ENCODE measurements around the gene TNFAIP8L2. TPM values are rescaled to one million over a fixed set of nuclear protein-coding genes. Genes with fewer than 3 reads are reported as not detected.
A peak's percentile ranks its signal among the peaks of the same experiment; 100 is the strongest.
"Not testable (repeated sequence)": the region's sequence is repeated elsewhere in the genome, so short reads cannot be mapped to it uniquely, and the experiment has no call there.

The TNFAIP8L2 gene
- total RNA-seq, 3 donors from 2014 or later, result 1.3 to 2.8 (median 2.5) TPM

- no peaks in the 10 kb centered on the region for H3K4me1 ChIP-seq (ENCODE audit: low read depth)
- no peaks in the 10 kb centered on the region for H3K9me3 ChIP-seq
- intact Hi-C loops (cut with DNase I, micrococcal nuclease), result no loop called here
- DNase-seq (no peak), ATAC-seq (no peak)
- no peak for TF ChIP-seq CTCF (IDR thresholded peaks at IDR 0.05)
- H3K4me3 ChIP-seq, result no peak overlapping the region
- peaks cover 11% of the 10 kb centered on the region for H3K36me3 ChIP-seq (ENCODE audit: low read depth)
These were observed 20.1 kb downstream of the TNFAIP8L2 start for GRCh38 chr1:151176514-151177045.

- intact Hi-C loops (cut with DNase I, micrococcal nuclease), result no loop called here
- peaks cover 21% of the 10 kb centered on the region for H3K36me3 ChIP-seq (ENCODE audit: low read depth)
- no peak for TF ChIP-seq CTCF (IDR thresholded peaks at IDR 0.05)
These were observed 27.8 kb downstream of the TNFAIP8L2 start for GRCh38 chr1:151184211-151184610.

GRCh38 chr1:151187205-151187604 lies 30.8 kb downstream of the TNFAIP8L2 start:
- H3K36me3 ChIP-seq (ENCODE audit: low read depth), result peaks cover 12% of the 10 kb centered on the region
- no peak overlapping the region for H3K4me3 ChIP-seq
- intact Hi-C loops (cut with DNase I, micrococcal nuclease), result no loop called here
- ATAC-seq (no peak), DNase-seq (no peak)
- peaks cover 9% of the 10 kb centered on the region for H3K4me1 ChIP-seq (ENCODE audit: low read depth)
- no peaks in the 10 kb centered on the region for H3K9me3 ChIP-seq
- no peak for TF ChIP-seq CTCF (IDR thresholded peaks at IDR 0.05)

More at GRCh38 chr1:151184211-151184610, 27.8 kb downstream of the TNFAIP8L2 start:
- no peaks in the 10 kb centered on the region for H3K9me3 ChIP-seq
- peaks cover 9% of the 10 kb centered on the region for H3K4me1 ChIP-seq (ENCODE audit: low read depth)
- no peak for ATAC-seq
- H3K4me3 ChIP-seq, result no peak overlapping the region
- DNase-seq, result no peak

- H3K9me3 ChIP-seq; H3K4me1 ChIP-seq (ENCODE audit: low read depth); H3K36me3 ChIP-seq (ENCODE audit: low read depth); H3K4me3 ChIP-seq; ATAC-seq; intact Hi-C loops (cut with DNase I, micrococcal nuclease): not testable (repeated sequence)
- peak in 1 of 3 donors; percentile 18 for DNase-seq
These were observed 32.2 kb downstream of the TNFAIP8L2 start for GRCh38 chr1:151188667-151189066.

- DNase-seq (peak; percentile 86 to 90 (median 90)), ATAC-seq (peak; percentile 98)
- Histone ChIP-seq H3K4me3 (peak within 1 kb of the TSS; percentile 63), H3K4me1 (ENCODE audit: low read depth) (peaks cover 9% of the 10 kb centered on the region), H3K36me3 (ENCODE audit: low read depth) (no peaks in the 10 kb centered on the region), H3K9me3 (no peaks in the 10 kb centered on the region)
- TF ChIP-seq CTCF (IDR thresholded peaks at IDR 0.05), result peak; percentile 16
- intact Hi-C loops (cut with DNase I, micrococcal nuclease), result no loop called here
These were observed 33.4 kb downstream of the TNFAIP8L2 start, which contains the start of gene VPS72 for GRCh38 chr1:151189637-151190445. VPS72 (minus strand) TSS chr1:151190197; CDS start chr1:151190121, 76 bp downstream.

GRCh38 chr1:151192047-151192446 lies 35.6 kb downstream of the TNFAIP8L2 start:
- intact Hi-C loops (cut with DNase I, micrococcal nuclease), result no loop called here
- ATAC-seq, result no peak
- no peak for TF ChIP-seq CTCF (IDR thresholded peaks at IDR 0.05)
- Histone ChIP-seq H3K9me3 (no peaks in the 10 kb centered on the region), H3K4me1 (ENCODE audit: low read depth) (peaks cover 9% of the 10 kb centered on the region), H3K36me3 (ENCODE audit: low read depth) (no peaks in the 10 kb centered on the region), H3K4me3 (no peak overlapping the region)
- no peak for DNase-seq

Data from mucosa of descending colon (tissue), 3 donors.